Fibroblast of skin of left quadriceps (primary cell): Measurements from ENCODE around the gene PSAPL1.

ENCODE experiments used
- DNase-seq, 2 experiments: peaks; one replicate each; pipeline ENCODE4 v3.0.0-alpha.2; 2013; ENCODE audit warnings: low read depth in 2 of 2

Gene PSAPL1

DNA sequence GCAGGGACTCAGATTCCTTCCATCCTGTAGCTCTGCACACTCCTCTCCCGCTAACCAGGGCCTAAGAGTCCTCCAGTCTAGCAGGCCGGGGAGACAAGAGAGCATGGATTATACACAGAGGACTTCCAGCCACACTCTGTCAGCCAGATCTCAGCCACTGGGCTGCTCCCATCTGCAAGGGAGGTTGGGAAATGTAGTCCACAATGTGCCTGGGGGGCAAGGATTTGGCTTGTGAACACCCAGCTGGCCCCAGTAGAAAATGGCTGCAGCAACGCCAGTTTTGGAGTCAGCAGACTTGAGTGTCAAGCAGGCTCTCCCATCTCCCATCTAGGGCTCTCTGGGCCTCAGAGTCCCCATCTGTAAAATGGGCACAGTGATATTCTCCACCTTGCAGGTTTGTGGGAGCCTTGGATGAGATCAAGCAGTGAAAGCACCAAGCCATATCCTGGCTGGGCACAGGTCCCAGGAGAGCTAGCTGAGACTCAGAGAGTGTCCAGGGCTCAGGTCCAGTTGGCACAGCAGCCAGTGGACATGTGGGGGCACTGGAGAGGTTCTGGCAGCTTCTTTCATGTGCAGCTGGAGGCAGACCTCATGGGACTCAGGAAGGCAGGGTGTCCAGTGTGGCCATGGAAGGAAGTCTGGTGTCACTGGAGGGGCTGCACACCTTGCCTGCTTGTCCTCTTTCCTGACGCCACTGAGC lies 14.6 kb downstream of the PSAPL1 start:
- no peak for DNase-seq

GRCh38 chr4:7418131-7418943 lies 16.4 kb downstream of the PSAPL1 start:
- DNase-seq: no peak

DNA sequence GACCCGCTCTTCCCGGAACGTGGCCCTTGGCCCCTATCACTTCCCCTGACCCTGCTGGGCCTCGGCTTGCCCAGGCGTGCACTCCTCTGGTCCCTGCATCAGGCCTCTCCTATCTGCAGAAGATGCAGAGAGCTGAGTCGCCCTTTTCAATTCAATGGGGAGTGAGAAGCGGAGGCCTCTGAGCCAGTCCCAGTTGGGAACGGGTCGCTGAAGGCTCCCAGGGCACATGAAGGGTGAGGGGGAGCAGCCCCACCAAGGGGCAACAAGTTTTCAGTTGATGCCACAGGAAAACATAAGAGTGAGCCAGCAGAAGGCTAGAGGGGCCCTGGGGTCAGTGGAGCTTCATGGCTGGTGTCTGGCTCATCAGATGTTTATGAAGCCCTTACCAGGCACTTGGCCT lies 17.1 kb downstream of the PSAPL1 start:
- no peak for DNase-seq

GRCh38 chr4:7416745-7417432 lies 17.8 kb downstream of the PSAPL1 start:
- no peak for DNase-seq

- no peak for DNase-seq
These were observed 18.6 kb downstream of the PSAPL1 start for GRCh38 chr4:7415927-7416686.

GRCh38 chr4:7414736-7415510 lies 19.8 kb downstream of the PSAPL1 start:
- DNase-seq: no peak

DNA sequence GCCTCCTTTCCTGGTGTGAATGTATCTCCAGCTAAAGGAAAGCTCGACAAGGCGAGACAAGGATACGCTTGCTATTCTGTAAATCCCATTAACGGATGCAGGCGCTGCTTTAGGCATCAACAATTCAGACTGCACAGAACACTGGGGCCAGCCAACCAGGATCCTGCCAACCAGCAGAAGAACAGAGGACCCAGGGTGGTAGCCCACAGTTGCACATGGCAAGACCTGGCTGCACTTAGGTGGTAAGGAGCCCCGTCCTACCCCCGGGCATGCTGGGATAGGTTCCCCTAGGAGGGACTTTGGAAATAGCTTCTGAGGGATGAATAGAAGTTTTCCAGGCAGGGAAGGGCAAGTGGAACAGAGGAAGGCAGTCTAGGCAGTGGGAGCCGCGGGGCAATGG lies 20.7 kb downstream of the PSAPL1 start:
- no peak for DNase-seq

GRCh38 chr4:7412554-7412912 lies 22.2 kb downstream of the PSAPL1 start:
- no peak for DNase-seq

- no peak for DNase-seq
These were observed 22.7 kb downstream of the PSAPL1 start for GRCh38 chr4:7411896-7412553.

GRCh38 chr4:7411491-7411890 lies 23.2 kb downstream of the PSAPL1 start:
- DNase-seq: no peak

- DNase-seq: no peak
These were observed 24.3 kb downstream of the PSAPL1 start for GRCh38 chr4:7410446-7410845.

GRCh38 chr4:7408166-7408565 lies 26.6 kb downstream of the PSAPL1 start:
- DNase-seq: no peak

DNA sequence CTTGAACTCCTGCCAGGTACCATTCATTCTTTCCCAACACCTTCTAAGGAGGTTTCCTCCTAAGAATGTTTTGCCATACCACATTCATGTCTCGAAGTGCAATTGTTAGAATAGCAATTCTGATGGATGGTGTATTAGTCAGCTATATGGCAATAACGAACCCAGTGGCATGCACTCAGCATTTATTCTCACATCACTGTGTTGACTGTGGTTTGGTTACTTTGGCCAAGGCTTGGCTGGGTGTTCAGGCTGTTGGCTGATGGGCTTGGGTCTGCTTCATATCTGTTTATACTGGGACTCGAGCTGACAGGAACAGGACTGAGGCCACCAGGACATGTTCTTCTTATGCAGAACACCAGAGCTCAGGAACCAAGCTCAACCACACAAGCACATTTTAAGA lies 31.7 kb downstream of the PSAPL1 start:
- DNase-seq: no peak

DNA sequence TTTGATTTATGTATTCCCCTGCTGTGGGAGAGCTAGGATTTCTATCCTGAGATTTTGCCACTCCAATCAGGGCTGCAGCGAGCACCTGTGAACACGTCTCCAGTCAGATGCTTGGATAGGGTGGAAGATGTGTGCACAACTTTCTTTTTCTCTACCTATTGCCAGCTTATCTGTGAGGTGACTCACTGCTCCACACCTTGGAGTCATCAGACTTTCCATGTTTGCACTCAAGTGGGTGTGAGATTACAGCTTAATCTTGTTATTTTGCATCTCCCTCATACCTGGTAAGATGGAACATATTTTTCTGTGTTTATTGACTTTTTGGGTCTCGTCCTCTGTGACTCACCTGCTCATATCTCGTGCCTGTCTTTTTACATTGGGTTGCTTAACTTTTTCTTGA lies 32.2 kb downstream of the PSAPL1 start:
- no peak for DNase-seq

DNA sequence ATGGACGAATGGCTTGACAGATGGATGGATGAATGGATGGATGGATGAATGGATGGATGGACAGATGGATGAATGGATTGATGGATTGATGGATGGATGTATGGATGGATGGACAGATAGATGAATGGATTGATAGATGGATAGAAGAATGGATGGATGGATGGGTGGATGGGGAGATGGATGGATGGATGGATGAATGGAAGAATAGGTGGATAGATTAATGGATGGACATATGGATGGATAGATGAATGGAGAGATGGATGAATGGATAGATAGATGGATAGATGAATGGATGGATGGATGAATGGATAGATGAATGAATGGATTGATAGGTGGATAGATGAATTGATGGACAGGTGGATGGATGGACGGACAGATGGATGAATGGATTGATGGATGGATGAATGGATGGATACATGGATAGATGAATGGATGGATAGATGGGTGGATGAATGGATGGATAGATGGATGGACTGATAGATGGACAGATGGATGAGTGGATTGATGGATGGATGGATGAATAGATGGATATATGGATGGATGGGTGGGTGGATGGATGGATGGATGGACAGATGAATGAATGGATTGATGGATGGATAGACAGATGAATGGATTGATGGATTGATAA lies 33.9 kb downstream of the PSAPL1 start:
- DNase-seq: no peak

GRCh38 chr4:7399440-7400234 lies 35.1 kb downstream of the PSAPL1 start:
- no peak for DNase-seq

- DNase-seq: no peak
These were observed 35.8 kb downstream of the PSAPL1 start for GRCh38 chr4:7398788-7399439.

- peak; percentile 27 to 31 for DNase-seq
These were observed 36.7 kb downstream of the PSAPL1 start for GRCh38 chr4:7398104-7398423.
